ENCODE data around the gene VIT. TPM values are rescaled to one million over a fixed set of nuclear protein-coding genes. Genes with fewer than 3 reads are reported as not detected.

The VIT gene
- polyA plus RNA-seq, 3 donors = not detected

GRCh38 chr2:36831185-36831584 is 134.7 kb downstream of the VIT start:
- Mint-ChIP-seq H3K4me3 (no peak overlapping the region), H3K27me3 (ENCODE audit: low read depth in 3 of 3) (peaks cover 0 to 5% (median 4%) of the 10 kb centered on the region in 3 donors), H3K4me1 (no peaks in the 10 kb centered on the region), H3K27ac (no peak overlapping the region), H3K9me3 (peaks cover 0 to 4% (median 2%) of the 10 kb centered on the region in 7 donors), H3K36me3 (no peaks in the 10 kb centered on the region)
- Histone ChIP-seq H3K36me3 (replicated peaks in 1 of 2; ENCODE audit: control insufficient read depth in 1 of 2, insufficient read depth in 2 of 2, low read length in 2 of 2) (no peaks in the 10 kb centered on the region), H3K9me3 (replicated peaks in 1 of 2; ENCODE audit: control insufficient read depth in 1 of 2, insufficient read depth in 1 of 2, low read length in 2 of 2) (no peaks in the 10 kb centered on the region), H3K4me3 (replicated peaks in 1 of 3; ENCODE audit: low read depth in 2 of 3, low read length in 3 of 3) (no peak overlapping the region), H3K4me1 (ENCODE audit: control insufficient read depth in 1 of 2, insufficient read depth in 2 of 2, low read length in 2 of 2) (no peaks in the 10 kb centered on the region), H4K20me1 (ENCODE audit: insufficient read depth, low read length) (no peaks in the 10 kb centered on the region), H3K79me2 (ENCODE audit: insufficient read depth, low read length) (no peaks in the 10 kb centered on the region), H2AFZ (ENCODE audit: insufficient read depth, low read depth, low read length, poor library complexity, severe bottlenecking) (no peak overlapping the region), H3K4me2 (replicated peaks; ENCODE audit: extremely low read depth, low read length, poor library complexity, severe bottlenecking) (no peak overlapping the region), H3K27ac (ENCODE audit: low read depth in 1 of 2, low read length in 2 of 2) (no peak overlapping the region), H3K27me3 (ENCODE audit: control insufficient read depth in 2 of 2, insufficient read depth in 2 of 2, low read length in 2 of 2) (no peaks in the 10 kb centered on the region), H3K9ac (ENCODE audit: insufficient read depth, low read length, poor library complexity, severe bottlenecking) (no peak overlapping the region)
- intact Hi-C loops (cut with micrococcal nuclease) = no loop called here
- no peak for TF ChIP-seq CTCF (IDR thresholded peaks at IDR 0.05)
- 90% methylated on average over 1 of the region's 1 CpG for WGBS (ENCODE audit: insufficient coverage)
- DNase-seq = no peak

GRCh38 chr2:36834203-36834602 is 137.7 kb downstream of the VIT start:
- Histone ChIP-seq H3K79me2 (ENCODE audit: insufficient read depth, low read length) (no peaks in the 10 kb centered on the region), H3K36me3 (replicated peaks in 1 of 2; ENCODE audit: control insufficient read depth in 1 of 2, insufficient read depth in 2 of 2, low read length in 2 of 2) (no peaks in the 10 kb centered on the region), H3K4me2 (replicated peaks; ENCODE audit: extremely low read depth, low read length, poor library complexity, severe bottlenecking) (no peak overlapping the region), H2AFZ (ENCODE audit: insufficient read depth, low read depth, low read length, poor library complexity, severe bottlenecking) (no peak overlapping the region), H3K27ac (ENCODE audit: low read depth in 1 of 2, low read length in 2 of 2) (no peak overlapping the region), H3K4me1 (ENCODE audit: control insufficient read depth in 1 of 2, insufficient read depth in 2 of 2, low read length in 2 of 2) (no peaks in the 10 kb centered on the region), H3K9me3 (replicated peaks in 1 of 2; ENCODE audit: control insufficient read depth in 1 of 2, insufficient read depth in 1 of 2, low read length in 2 of 2) (no peaks in the 10 kb centered on the region), H3K27me3 (ENCODE audit: control insufficient read depth in 2 of 2, insufficient read depth in 2 of 2, low read length in 2 of 2) (no peaks in the 10 kb centered on the region), H3K4me3 (replicated peaks in 1 of 3; ENCODE audit: low read depth in 2 of 3, low read length in 3 of 3) (no peak overlapping the region), H3K9ac (ENCODE audit: insufficient read depth, low read length, poor library complexity, severe bottlenecking) (no peak overlapping the region), H4K20me1 (ENCODE audit: insufficient read depth, low read length) (no peaks in the 10 kb centered on the region)
- H3K36me3 Mint-ChIP-seq = no peaks in the 10 kb centered on the region
- no peak overlapping the region for H3K4me3 Mint-ChIP-seq
- H3K9me3 Mint-ChIP-seq = peaks cover 0 to 5% (median 0%) of the 10 kb centered on the region in 7 donors
- no CpG with 5 or more reads among the region's 2 CpGs for WGBS (ENCODE audit: insufficient coverage)
- intact Hi-C loops (cut with micrococcal nuclease) = no loop called here
- peaks cover 0 to 5% (median 4%) of the 10 kb centered on the region in 3 donors for H3K27me3 Mint-ChIP-seq (ENCODE audit: low read depth in 3 of 3)
- DNase-seq = no peak
- TF ChIP-seq CTCF (IDR thresholded peaks at IDR 0.05) = no peak
- H3K27ac Mint-ChIP-seq = no peak overlapping the region
- no peaks in the 10 kb centered on the region for H3K4me1 Mint-ChIP-seq
